SK-N-MC (cell line): ENCODE results near the gene PCDHGA10.

Source experiments
- DNase-seq: peaks from one replicate; pipeline ENCODE4 v3.0.0-alpha.2; 2011; ENCODE audit warnings: low read depth, low spot score
- H3K27ac ChIP-seq: fragments of 200-600 bp; sonication (generic); 2 replicates; pipeline ENCODE4 v1.5.1; 2016; ENCODE audit warnings: mixed run types
- H3K36me3 ChIP-seq: fragments of 200-600 bp; sonication (generic); 2 replicates; pipeline ENCODE4 v1.6.1; 2017; ENCODE audit warnings: antibody characterized with exemption, low read length, mixed read lengths; ENCODE audit not compliant: insufficient read depth
- H3K4me3 ChIP-seq: fragments of 200-600 bp; sonication (generic); 2 replicates; pipeline ENCODE4 v1.5.1; 2016
- H3K9ac ChIP-seq: fragments of 200-600 bp; sonication (generic); 2 replicates; pipeline ENCODE4 v1.8.0; 2017; ENCODE audit warnings: mixed run types, mixed read lengths; ENCODE audit not compliant: insufficient read length
- H3K9me3 ChIP-seq: fragments of 200-600 bp; sonication (generic); 2 replicates; pipeline ENCODE4 v1.6.1; 2017; ENCODE audit warnings: low read depth, mild to moderate bottlenecking, antibody characterized with exemption, low read length, moderate library complexity, mixed read lengths
- EZH2 ChIP-seq: fragments of 200-600 bp; sonication (generic); IDR thresholded peaks from one replicate; pipeline ENCODE4 v1.6.1; 2017; ENCODE audit warnings: antibody characterized with exemption
- FOXP2 ChIP-seq: optimal IDR thresholded peaks from 2 replicates; pipeline ENCODE3; 2011; ENCODE audit warnings: mild to moderate bottlenecking, moderate library complexity; ENCODE audit not compliant: insufficient read depth; ENCODE audit errors: extremely low read length, control extremely low read depth
- POLR2AphosphoS5 ChIP-seq: IDR thresholded peaks from 2 replicates; pipeline ENCODE4 v1.6.1; 2012; ENCODE audit warnings: mild to moderate bottlenecking, low read depth, low read length, borderline replicate concordance

Gene PCDHGA10

GRCh38 chr5:141412854-141413539, at the start of gene PCDHGA10:
TSS of gene PCDHGA10 (plus strand) at chr5:141412987. CDS start at chr5:141413176, 189 bp downstream.
- TF ChIP-seq POLR2AphosphoS5 (no peak), FOXP2 (no peak), EZH2 (no peak)
- no peak within 1 kb of the TSS for H3K9ac ChIP-seq
- no peaks in the 10 kb centered on the region for H3K9me3 ChIP-seq
- H3K36me3 ChIP-seq = no peaks in the 10 kb centered on the region
- no peak within 1 kb of the TSS for H3K4me3 ChIP-seq
- no peak within 1 kb of the TSS for H3K27ac ChIP-seq
- DNase-seq = no peak

GRCh38 chr5:141363952-141364660, 48.7 kb upstream of the PCDHGA10 start, which contains the start of gene PCDHGA5:
TSS of gene PCDHGA5 (plus strand) at chr5:141364162. CDS start at chr5:141364331, 169 bp downstream.
- no peak for DNase-seq
- Histone ChIP-seq H3K9ac (no peak within 1 kb of the TSS), H3K4me3 (no peak within 1 kb of the TSS), H3K27ac (no peak within 1 kb of the TSS), H3K36me3 (no peaks in the 10 kb centered on the region), H3K9me3 (peaks cover 5% of the 10 kb centered on the region; the same call in 1 of the 2 replicates)
- TF ChIP-seq POLR2AphosphoS5 (no peak), EZH2 (no peak), FOXP2 (no peak)

GRCh38 chr5:141366016-141366896, 46.5 kb upstream of the PCDHGA10 start:
- H3K27ac ChIP-seq = no peak overlapping the region
- H3K9me3 ChIP-seq = peaks cover 5% of the 10 kb centered on the region; the same call in 1 of the 2 replicates

GRCh38 chr5:141369994-141370848, 42.6 kb upstream of the PCDHGA10 start, which contains the start of gene PCDHGB3:
TSS of gene PCDHGB3 (plus strand) at chr5:141370242. CDS start at chr5:141370395, 153 bp downstream.
- no peak for TF ChIP-seq POLR2AphosphoS5
- Histone ChIP-seq H3K9ac (no peak within 1 kb of the TSS), H3K4me3 (no peak within 1 kb of the TSS)

More at GRCh38 chr5:141366016-141366896, 46.5 kb upstream of the PCDHGA10 start:
- TF ChIP-seq POLR2AphosphoS5 = no peak
- no peak for TF ChIP-seq FOXP2
- no peak for TF ChIP-seq EZH2
- DNase-seq = no peak
- Histone ChIP-seq H3K4me3 (no peak overlapping the region), H3K9ac (no peak overlapping the region), H3K36me3 (no peaks in the 10 kb centered on the region)

GRCh38 chr5:141371572-141372475, 41.0 kb upstream of the PCDHGA10 start:
- Histone ChIP-seq H3K27ac (no peak overlapping the region), H3K9ac (no peak overlapping the region), H3K9me3 (no peaks in the 10 kb centered on the region), H3K4me3 (no peak overlapping the region), H3K36me3 (no peaks in the 10 kb centered on the region)
- DNase-seq = no peak
- TF ChIP-seq FOXP2 (no peak), EZH2 (no peak), POLR2AphosphoS5 (no peak)

More at GRCh38 chr5:141369994-141370848, 42.6 kb upstream of the PCDHGA10 start, which contains the start of gene PCDHGB3:
- Histone ChIP-seq H3K27ac (no peak within 1 kb of the TSS), H3K9me3 (no peaks in the 10 kb centered on the region), H3K36me3 (no peaks in the 10 kb centered on the region)
- no peak for DNase-seq

- Histone ChIP-seq H3K9me3 (no peaks in the 10 kb centered on the region), H3K4me3 (no peak within 1 kb of the TSS), H3K27ac (no peak within 1 kb of the TSS), H3K9ac (no peak within 1 kb of the TSS), H3K36me3 (no peaks in the 10 kb centered on the region)
- DNase-seq = no peak
- no peak for TF ChIP-seq EZH2
- no peak for TF ChIP-seq POLR2AphosphoS5
- TF ChIP-seq FOXP2 = no peak
Measured at GRCh38 chr5:141373673-141374317, 39.0 kb upstream of the PCDHGA10 start, which contains the start of gene PCDHGA6. TSS of gene PCDHGA6 (plus strand) at chr5:141373891. CDS start at chr5:141374084, 193 bp downstream.
